ENCODE results near the gene REV3L.

Gene REV3L

GRCh38 chr6:111474106-111474505 lies 8.9 kb downstream of the REV3L start:
- no peak overlapping the region for H3K27ac ChIP-seq
- H3K36me3 ChIP-seq, result peaks cover 6% of the 10 kb centered on the region; the same call in 1 of the 2 replicates
- no peak overlapping the region for H3K4me2 ChIP-seq
- no peak overlapping the region for H3K9ac ChIP-seq
- H3K4me1 ChIP-seq, result peaks cover 22% of the 10 kb centered on the region
- peaks cover 58% of the 10 kb centered on the region for H4K20me1 ChIP-seq
- H3K4me3 ChIP-seq, result no peak overlapping the region
- no peaks in the 10 kb centered on the region for H3K27me3 ChIP-seq
- no peak for TF ChIP-seq Cebpa-rat (IDR thresholded peaks at IDR 0.05)
- no peaks in the 10 kb centered on the region for H3K9me3 ChIP-seq

GRCh38 chr6:111472933-111473435 lies 10.0 kb downstream of the REV3L start:
- no peak overlapping the region for H3K4me3 ChIP-seq
- no peak overlapping the region for H3K9ac ChIP-seq
- no peaks in the 10 kb centered on the region for H3K9me3 ChIP-seq
- peaks cover 6% of the 10 kb centered on the region; the same call in 1 of the 2 replicates for H3K36me3 ChIP-seq
- H3K4me1 ChIP-seq, result peaks cover 13% of the 10 kb centered on the region
- H3K27ac ChIP-seq, result no peak overlapping the region
- no peak overlapping the region for H3K4me2 ChIP-seq
- H3K27me3 ChIP-seq, result no peaks in the 10 kb centered on the region
- TF ChIP-seq Cebpa-rat (IDR thresholded peaks at IDR 0.05), result no peak
- H4K20me1 ChIP-seq, result peaks cover 54% of the 10 kb centered on the region

GRCh38 chr6:111471958-111472357 lies 11.1 kb downstream of the REV3L start:
- no peak overlapping the region for H3K9ac ChIP-seq
- no peak overlapping the region for H3K27ac ChIP-seq
- no peak overlapping the region for H3K4me2 ChIP-seq
- H3K9me3 ChIP-seq, result no peaks in the 10 kb centered on the region
- TF ChIP-seq Cebpa-rat (IDR thresholded peaks at IDR 0.05), result no peak
- no peak overlapping the region for H3K4me3 ChIP-seq
- H3K27me3 ChIP-seq, result no peaks in the 10 kb centered on the region
- H4K20me1 ChIP-seq, result peaks cover 54% of the 10 kb centered on the region
- peaks cover 13% of the 10 kb centered on the region for H3K4me1 ChIP-seq
- H3K36me3 ChIP-seq, result peaks cover 6% of the 10 kb centered on the region; the same call in 1 of the 2 replicates

- Histone ChIP-seq H3K4me1 (peaks cover 13% of the 10 kb centered on the region), H3K27me3 (no peaks in the 10 kb centered on the region), H3K36me3 (peaks cover 7% of the 10 kb centered on the region), H3K4me3 (no peak overlapping the region), H4K20me1 (peaks cover 53% of the 10 kb centered on the region), H3K9ac (no peak overlapping the region), H3K27ac (no peak overlapping the region), H3K4me2 (no peak overlapping the region), H3K9me3 (no peaks in the 10 kb centered on the region)
- no peak for TF ChIP-seq Cebpa-rat (IDR thresholded peaks at IDR 0.05)
Observed at GRCh38 chr6:111471533-111471932, 11.5 kb downstream of the REV3L start.

DNA sequence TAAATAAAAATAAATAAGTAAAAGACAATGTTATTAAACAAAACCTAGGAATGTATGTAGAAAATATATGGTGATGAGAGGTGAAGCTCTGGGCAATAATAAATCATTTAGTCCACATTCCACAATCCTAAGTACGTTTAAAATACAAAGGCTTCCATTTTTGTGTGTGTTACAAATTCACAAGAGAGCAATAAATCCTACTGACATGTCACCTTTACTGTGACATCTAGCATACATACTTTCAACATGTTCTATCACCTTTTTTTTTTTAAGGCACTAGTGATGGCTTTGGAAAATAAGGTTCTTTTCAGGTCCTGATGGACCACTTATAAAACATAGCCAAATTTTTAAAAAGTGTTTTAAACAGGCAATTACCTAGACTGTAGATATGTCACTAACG lies 12.0 kb downstream of the REV3L start:
- no peak for TF ChIP-seq Cebpa-rat (IDR thresholded peaks at IDR 0.05)
- Histone ChIP-seq H3K4me2 (no peak overlapping the region), H3K27ac (no peak overlapping the region), H4K20me1 (peaks cover 47% of the 10 kb centered on the region), H3K4me3 (no peak overlapping the region), H3K36me3 (peaks cover 10% of the 10 kb centered on the region), H3K9me3 (no peaks in the 10 kb centered on the region), H3K27me3 (no peaks in the 10 kb centered on the region), H3K4me1 (peaks cover 13% of the 10 kb centered on the region), H3K9ac (no peak overlapping the region)

DNA sequence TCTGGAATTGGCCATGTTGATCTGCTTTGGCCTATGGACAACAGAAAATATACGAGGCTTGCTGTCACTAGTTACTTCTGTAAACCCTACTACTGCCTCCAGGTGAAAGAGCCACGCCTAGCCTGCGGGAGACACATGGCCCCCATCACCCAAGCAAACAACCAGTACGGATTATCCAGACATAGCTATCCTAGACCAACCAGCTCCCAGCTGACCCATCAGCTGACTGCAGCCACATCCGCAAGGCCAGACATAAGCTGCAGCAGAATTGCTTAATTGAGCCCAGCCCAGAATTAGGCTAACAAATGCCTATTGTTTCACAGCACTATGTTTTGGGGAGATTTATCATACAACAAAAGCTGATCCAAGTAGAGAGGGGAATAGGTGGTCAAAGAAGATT lies 13.5 kb downstream of the REV3L start:
- no peak for TF ChIP-seq Cebpa-rat (IDR thresholded peaks at IDR 0.05)
- Histone ChIP-seq H4K20me1 (peaks cover 34% of the 10 kb centered on the region), H3K4me3 (no peak overlapping the region), H3K9ac (no peak overlapping the region), H3K36me3 (peaks cover 10% of the 10 kb centered on the region), H3K9me3 (no peaks in the 10 kb centered on the region), H3K27me3 (no peaks in the 10 kb centered on the region), H3K27ac (no peak overlapping the region), H3K4me1 (peaks cover 13% of the 10 kb centered on the region), H3K4me2 (no peak overlapping the region)

DNA sequence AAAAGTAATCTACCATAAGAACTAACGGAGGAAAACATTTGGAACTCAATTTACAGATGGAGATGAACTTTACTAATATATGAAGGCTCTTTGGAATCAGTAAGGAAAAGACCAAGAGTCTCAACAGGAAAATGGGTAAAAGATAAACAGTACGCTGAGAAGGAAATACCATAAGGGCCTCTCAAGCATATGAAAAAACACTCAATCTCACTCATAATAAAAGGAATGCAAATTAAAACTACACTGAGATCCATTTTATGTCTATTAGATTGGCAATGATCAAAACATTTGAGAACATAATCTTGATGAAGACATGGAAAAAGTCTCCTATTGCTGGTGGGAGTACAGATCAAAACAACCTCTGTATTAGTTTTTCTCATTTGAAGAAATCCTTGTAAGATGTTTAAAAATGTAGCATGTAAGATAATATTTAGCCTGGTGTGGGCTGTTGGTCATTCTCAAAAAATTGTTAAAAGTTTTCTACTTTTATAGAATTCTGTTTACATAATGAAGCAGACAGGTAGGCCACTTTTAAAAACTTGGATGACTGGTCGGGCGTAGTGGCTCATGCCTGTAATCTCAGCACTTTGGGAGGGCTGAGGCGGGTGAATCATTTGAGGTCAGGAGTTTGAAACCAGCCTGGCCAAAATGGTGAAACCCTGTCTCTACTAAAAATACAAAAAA lies 14.5 kb downstream of the REV3L start:
- H3K4me1 ChIP-seq, result peaks cover 13% of the 10 kb centered on the region
- H3K9me3 ChIP-seq, result no peaks in the 10 kb centered on the region
- no peaks in the 10 kb centered on the region for H3K27me3 ChIP-seq
- H3K27ac ChIP-seq, result no peak overlapping the region
- no peak overlapping the region for H3K9ac ChIP-seq
- TF ChIP-seq Cebpa-rat (IDR thresholded peaks at IDR 0.05), result no peak
- H3K36me3 ChIP-seq, result peaks cover 10% of the 10 kb centered on the region
- H3K4me2 ChIP-seq, result 0 out of 2 replicates have a peak overlapping the region, but pooled peaks have one; percentile 6
- no peak overlapping the region for H3K4me3 ChIP-seq
- H4K20me1 ChIP-seq, result peaks cover 23% of the 10 kb centered on the region

DNA sequence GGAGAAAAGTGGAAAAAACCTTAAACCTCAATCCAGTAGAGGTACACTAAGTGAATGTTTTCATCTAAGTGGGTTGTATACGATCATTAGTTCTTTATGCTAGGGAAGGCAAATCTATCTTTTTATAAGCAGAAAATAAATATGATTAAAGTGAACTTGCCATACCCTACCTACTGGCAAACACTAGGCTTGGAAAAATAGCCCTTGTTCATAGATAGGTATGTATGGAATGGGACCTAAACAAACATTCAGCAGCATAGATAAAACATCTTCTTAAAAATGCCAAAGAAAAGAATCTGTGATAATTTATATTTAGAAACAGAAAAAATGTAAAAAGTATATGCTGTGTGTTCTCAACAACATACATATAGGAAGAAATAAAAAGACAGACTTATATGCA lies 18.8 kb downstream of the REV3L start:
- Histone ChIP-seq H3K4me3 (no peak overlapping the region), H3K4me1 (peaks cover 18% of the 10 kb centered on the region), H3K27ac (no peak overlapping the region), H4K20me1 (peaks cover 14% of the 10 kb centered on the region), H3K36me3 (peaks cover 21% of the 10 kb centered on the region), H3K27me3 (no peaks in the 10 kb centered on the region), H3K9me3 (peaks cover 18% of the 10 kb centered on the region), H3K4me2 (no peak overlapping the region), H3K9ac (no peak overlapping the region)
- TF ChIP-seq Cebpa-rat (IDR thresholded peaks at IDR 0.05), result no peak

DNA sequence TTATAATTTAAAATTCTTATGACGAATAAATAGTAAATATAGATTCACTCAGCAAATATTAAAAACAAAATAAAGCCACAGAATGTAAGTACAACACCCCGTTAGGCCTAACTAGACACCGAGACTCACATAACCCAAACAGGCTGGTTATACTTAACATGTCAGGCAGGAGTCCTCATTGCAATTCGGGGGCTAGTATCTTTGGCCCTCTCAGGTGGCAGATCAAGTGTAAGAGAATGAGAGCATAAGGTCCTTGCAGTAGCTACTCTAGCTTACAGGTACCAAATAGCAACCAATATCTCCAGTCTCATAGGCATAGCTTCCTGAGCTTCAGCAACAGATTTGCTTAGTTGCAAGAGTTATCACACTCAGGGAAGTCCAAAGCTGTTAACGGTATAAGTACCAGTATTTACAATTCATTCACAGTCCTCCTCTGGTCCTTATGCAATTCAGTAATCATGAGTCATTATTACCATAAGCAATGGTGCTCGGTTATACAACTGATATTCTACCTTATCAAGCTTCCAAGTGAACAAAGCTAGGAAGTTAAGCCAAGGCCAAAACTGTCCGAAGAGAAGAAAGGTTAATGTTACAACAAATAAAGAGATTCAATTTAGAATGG lies 20.1 kb downstream of the REV3L start:
- H3K4me3 ChIP-seq, result no peak overlapping the region

DNA sequence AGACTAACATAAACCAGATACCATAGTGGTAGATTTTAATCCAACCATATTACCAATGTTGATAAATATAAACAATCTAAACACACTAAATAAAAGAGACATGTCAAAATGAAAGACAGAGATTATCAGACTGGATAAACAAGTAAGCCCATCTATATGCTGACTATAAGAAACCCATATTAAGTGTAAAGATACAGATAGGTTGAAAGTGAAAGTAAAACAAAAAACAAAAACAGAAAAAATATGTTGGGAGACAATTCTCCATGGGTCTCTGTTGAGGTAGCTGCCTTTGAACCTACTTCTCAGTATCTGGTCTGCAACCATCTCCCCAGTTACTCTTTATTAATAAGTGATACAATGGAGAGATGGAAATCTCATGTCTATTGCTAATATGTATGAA lies 21.2 kb downstream of the REV3L start:
- H3K36me3 ChIP-seq, result peaks cover 33% of the 10 kb centered on the region

More for the DNA sequence above, 20.1 kb downstream of the REV3L start:
- Histone ChIP-seq H3K36me3 (peaks cover 33% of the 10 kb centered on the region), H3K9me3 (peaks cover 31% of the 10 kb centered on the region), H3K4me2 (no peak overlapping the region), H3K27ac (no peak overlapping the region), H3K4me1 (peaks cover 15% of the 10 kb centered on the region), H3K9ac (no peak overlapping the region), H3K27me3 (no peaks in the 10 kb centered on the region), H4K20me1 (peaks cover 12% of the 10 kb centered on the region)
- no peak for TF ChIP-seq Cebpa-rat (IDR thresholded peaks at IDR 0.05)

More for the DNA sequence above, 21.2 kb downstream of the REV3L start:
- no peak overlapping the region for H3K4me3 ChIP-seq
- peaks cover 32% of the 10 kb centered on the region for H3K9me3 ChIP-seq
- peak overlapping the region; percentile 42 for H3K4me2 ChIP-seq
- H3K27ac ChIP-seq, result no peak overlapping the region
- TF ChIP-seq Cebpa-rat (IDR thresholded peaks at IDR 0.05), result no peak
- peaks cover 1% of the 10 kb centered on the region; the same call in 1 of the 2 replicates for H4K20me1 ChIP-seq
- no peaks in the 10 kb centered on the region for H3K27me3 ChIP-seq
- no peak overlapping the region for H3K9ac ChIP-seq
- peaks cover 5% of the 10 kb centered on the region for H3K4me1 ChIP-seq

Measured in BLaER1 (cell line).